ENCODE data around the gene GOLGA6L9. TPM values are rescaled to one million over a fixed set of nuclear protein-coding genes. Genes with fewer than 3 reads are reported as not detected.
A peak's percentile ranks its signal among the peaks of the same experiment; 100 is the strongest.
"Not testable (repeated sequence)": the region's sequence is repeated elsewhere in the genome, so short reads cannot be mapped to it uniquely, and the experiment has no call there.

The GOLGA6L9 gene
- polyA plus RNA-seq, 1 experiment: 2.5 TPM

GRCh38 chr15:82427117-82427516 is 2.5 kb upstream of the GOLGA6L9 start:
- H3K4me3 ChIP-seq (ENCODE audit: low read depth, low read length); CTCF ChIA-PET; H3K27me3 ChIP-seq (ENCODE audit: control insufficient read depth, insufficient read depth, low read length); H3K27ac ChIP-seq (ENCODE audit: low read depth, low read length); H3K9me3 ChIP-seq (ENCODE audit: control insufficient read depth, insufficient read depth, low read length); POLR2A ChIA-PET; DNase-seq (ENCODE audit: low read depth, low spot score): not testable (repeated sequence)

GRCh38 chr15:82445420-82445819 is 15.8 kb downstream of the GOLGA6L9 start:
- not testable (repeated sequence) for DNase-seq (ENCODE audit: low read depth, low spot score)

GRCh38 chr15:82457336-82457735 is 27.7 kb downstream of the GOLGA6L9 start:
- H3K27ac ChIP-seq (ENCODE audit: low read depth, low read length); H3K4me3 ChIP-seq (ENCODE audit: low read depth, low read length); DNase-seq (ENCODE audit: low read depth, low spot score); POLR2A ChIA-PET; CTCF ChIA-PET; H3K9me3 ChIP-seq (ENCODE audit: control insufficient read depth, insufficient read depth, low read length); H3K27me3 ChIP-seq (ENCODE audit: control insufficient read depth, insufficient read depth, low read length): not testable (repeated sequence)

More at GRCh38 chr15:82445420-82445819, 15.8 kb downstream of the GOLGA6L9 start:
- CTCF ChIA-PET; POLR2A ChIA-PET; H3K27me3 ChIP-seq (ENCODE audit: control insufficient read depth, insufficient read depth, low read length); H3K9me3 ChIP-seq (ENCODE audit: control insufficient read depth, insufficient read depth, low read length): not testable (repeated sequence)
- H3K27ac ChIP-seq (ENCODE audit: low read depth, low read length): peak overlapping the region; percentile 11
- H3K4me3 ChIP-seq (ENCODE audit: low read depth, low read length): peak overlapping the region; percentile 54
- 0 out of 2 replicates have a peak, but pooled peaks have one; percentile 13 for TF ChIP-seq CTCF (IDR thresholded peaks at IDR 0.05; ENCODE audit: low read depth, low read length)

- DNase-seq (ENCODE audit: low read depth, low spot score); H3K9me3 ChIP-seq (ENCODE audit: control insufficient read depth, insufficient read depth, low read length); POLR2A ChIA-PET; H3K4me3 ChIP-seq (ENCODE audit: low read depth, low read length); H3K27ac ChIP-seq (ENCODE audit: low read depth, low read length); CTCF ChIA-PET; H3K27me3 ChIP-seq (ENCODE audit: control insufficient read depth, insufficient read depth, low read length): not testable (repeated sequence)
Measured at GRCh38 chr15:82465629-82466028, 36.0 kb downstream of the GOLGA6L9 start.

GRCh38 chr15:82468205-82468604 is 38.6 kb downstream of the GOLGA6L9 start:
- H3K9me3 ChIP-seq (ENCODE audit: control insufficient read depth, insufficient read depth, low read length); H3K27ac ChIP-seq (ENCODE audit: low read depth, low read length); H3K27me3 ChIP-seq (ENCODE audit: control insufficient read depth, insufficient read depth, low read length); H3K4me3 ChIP-seq (ENCODE audit: low read depth, low read length); POLR2A ChIA-PET; DNase-seq (ENCODE audit: low read depth, low spot score); CTCF ChIA-PET: not testable (repeated sequence)

GRCh38 chr15:82469381-82469780 is 39.8 kb downstream of the GOLGA6L9 start:
- H3K27ac ChIP-seq (ENCODE audit: low read depth, low read length); CTCF ChIA-PET; H3K9me3 ChIP-seq (ENCODE audit: control insufficient read depth, insufficient read depth, low read length); POLR2A ChIA-PET; H3K27me3 ChIP-seq (ENCODE audit: control insufficient read depth, insufficient read depth, low read length); DNase-seq (ENCODE audit: low read depth, low spot score); H3K4me3 ChIP-seq (ENCODE audit: low read depth, low read length): not testable (repeated sequence)

GRCh38 chr15:82472269-82472982 is 42.8 kb downstream of the GOLGA6L9 start:
- POLR2A ChIA-PET: not testable (repeated sequence)

GRCh38 chr15:82474596-82475325 is 45.1 kb downstream of the GOLGA6L9 start:
- H3K9me3 ChIP-seq (ENCODE audit: control insufficient read depth, insufficient read depth, low read length); CTCF ChIA-PET; H3K27me3 ChIP-seq (ENCODE audit: control insufficient read depth, insufficient read depth, low read length); H3K4me3 ChIP-seq (ENCODE audit: low read depth, low read length); H3K27ac ChIP-seq (ENCODE audit: low read depth, low read length); POLR2A ChIA-PET; DNase-seq (ENCODE audit: low read depth, low spot score): not testable (repeated sequence)

More at GRCh38 chr15:82472269-82472982, 42.8 kb downstream of the GOLGA6L9 start:
- H3K9me3 ChIP-seq (ENCODE audit: control insufficient read depth, insufficient read depth, low read length); H3K27ac ChIP-seq (ENCODE audit: low read depth, low read length); CTCF ChIA-PET; DNase-seq (ENCODE audit: low read depth, low spot score); H3K4me3 ChIP-seq (ENCODE audit: low read depth, low read length); H3K27me3 ChIP-seq (ENCODE audit: control insufficient read depth, insufficient read depth, low read length): not testable (repeated sequence)

- POLR2A ChIA-PET; H3K4me3 ChIP-seq (ENCODE audit: low read depth, low read length); H3K27me3 ChIP-seq (ENCODE audit: control insufficient read depth, insufficient read depth, low read length); DNase-seq (ENCODE audit: low read depth, low spot score); H3K27ac ChIP-seq (ENCODE audit: low read depth, low read length); H3K9me3 ChIP-seq (ENCODE audit: control insufficient read depth, insufficient read depth, low read length); CTCF ChIA-PET: not testable (repeated sequence)
Measured at GRCh38 chr15:82475345-82475967, 45.8 kb downstream of the GOLGA6L9 start.

- H3K27me3 ChIP-seq (ENCODE audit: control insufficient read depth, insufficient read depth, low read length); POLR2A ChIA-PET; H3K9me3 ChIP-seq (ENCODE audit: control insufficient read depth, insufficient read depth, low read length); CTCF ChIA-PET; H3K4me3 ChIP-seq (ENCODE audit: low read depth, low read length); H3K27ac ChIP-seq (ENCODE audit: low read depth, low read length); DNase-seq (ENCODE audit: low read depth, low spot score): not testable (repeated sequence)
Measured at GRCh38 chr15:82476697-82477342, 47.2 kb downstream of the GOLGA6L9 start.
